DMS 273 (cell line): ENCODE data around the gene DYNC2I2.
"Not testable (repeated sequence)": the region's sequence is repeated elsewhere in the genome, so short reads cannot be mapped to it uniquely, and the experiment has no call there.

ENCODE experiments used
- DNase-seq: peaks from one replicate; lab custom pipeline; 2025; ENCODE audit not compliant: unreplicated experiment; lab: John Stamatoyannopoulos, UW

DYNC2I2 gene

DNA sequence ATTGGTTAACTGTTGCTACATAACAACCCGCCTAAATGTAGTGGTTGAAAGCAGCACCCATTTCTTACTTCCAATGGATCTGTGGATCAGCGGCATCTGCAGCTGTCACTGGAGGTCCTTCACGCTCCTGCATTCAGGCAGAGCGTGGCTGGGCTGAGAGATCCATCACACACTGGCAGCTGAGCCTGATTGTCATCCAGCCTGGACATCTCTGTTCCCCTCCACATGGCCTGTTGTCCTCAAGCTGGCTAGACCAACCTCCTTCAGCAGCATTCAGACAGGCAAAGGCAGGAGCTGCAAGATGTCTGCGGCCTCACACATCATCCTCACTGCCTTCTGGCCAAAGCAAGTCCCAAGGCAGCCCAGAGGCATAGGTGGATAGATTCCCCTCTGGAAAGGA, 36.9 kb downstream of the DYNC2I2 start:
- no peak for DNase-seq

DNA sequence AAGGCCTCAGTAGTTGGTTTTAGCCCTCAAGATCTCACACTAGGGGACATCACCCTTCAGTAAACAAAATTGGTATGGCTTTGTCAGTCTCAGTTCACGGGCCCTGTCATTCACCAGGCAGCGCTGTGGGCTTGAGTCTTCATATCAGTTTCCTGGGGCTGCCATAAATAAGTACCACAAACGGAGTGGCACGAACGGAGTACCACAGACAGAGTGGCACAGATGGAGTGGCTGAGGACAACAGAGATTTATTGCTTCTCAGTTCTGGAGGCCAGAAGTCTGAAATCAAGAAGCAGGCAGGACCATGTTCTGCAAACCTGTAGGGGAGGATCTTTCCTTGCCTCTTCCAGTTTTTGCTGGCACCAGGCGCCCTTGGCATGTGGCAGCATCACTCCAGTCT, 37.5 kb downstream of the DYNC2I2 start:
- DNase-seq, result no peak

DNA sequence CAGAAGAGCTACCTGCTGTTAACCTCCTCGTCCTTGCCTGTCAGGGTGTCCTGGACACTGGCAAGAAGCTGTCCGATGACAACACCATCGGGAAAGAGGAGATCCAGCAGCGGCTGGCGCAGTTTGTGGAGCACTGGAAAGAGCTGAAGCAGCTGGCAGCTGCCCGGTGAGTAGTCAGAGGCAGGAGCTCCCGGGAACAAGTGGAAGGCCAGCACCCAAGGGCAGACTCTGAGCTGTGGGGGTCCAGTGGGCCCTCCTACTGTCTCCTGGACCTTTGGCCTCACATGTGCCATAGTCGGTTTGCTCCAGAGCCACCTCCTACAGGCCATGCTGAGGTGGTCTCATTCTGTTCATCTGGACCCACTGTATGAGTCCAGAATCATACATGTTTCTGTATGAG, 38.7 kb downstream of the DYNC2I2 start:
- DNase-seq, result no peak

DNA sequence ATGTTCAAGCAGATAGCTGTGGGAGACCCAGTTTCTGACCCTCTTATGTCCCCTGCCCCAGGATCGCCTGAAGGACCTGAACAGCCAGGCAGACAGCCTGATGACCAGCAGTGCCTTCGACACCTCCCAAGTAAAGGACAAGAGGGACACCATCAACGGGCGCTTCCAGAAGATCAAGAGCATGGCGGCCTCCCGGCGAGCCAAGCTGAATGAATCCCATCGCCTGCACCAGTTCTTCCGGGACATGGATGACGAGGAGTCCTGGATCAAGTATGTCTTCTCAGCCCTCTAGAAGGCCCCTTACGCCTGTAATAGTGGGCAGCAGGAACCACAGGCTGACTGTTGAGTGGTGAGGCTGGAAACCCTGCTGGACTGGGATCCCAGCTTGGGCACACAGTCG, 41.1 kb downstream of the DYNC2I2 start:
- DNase-seq, result no peak

DNA sequence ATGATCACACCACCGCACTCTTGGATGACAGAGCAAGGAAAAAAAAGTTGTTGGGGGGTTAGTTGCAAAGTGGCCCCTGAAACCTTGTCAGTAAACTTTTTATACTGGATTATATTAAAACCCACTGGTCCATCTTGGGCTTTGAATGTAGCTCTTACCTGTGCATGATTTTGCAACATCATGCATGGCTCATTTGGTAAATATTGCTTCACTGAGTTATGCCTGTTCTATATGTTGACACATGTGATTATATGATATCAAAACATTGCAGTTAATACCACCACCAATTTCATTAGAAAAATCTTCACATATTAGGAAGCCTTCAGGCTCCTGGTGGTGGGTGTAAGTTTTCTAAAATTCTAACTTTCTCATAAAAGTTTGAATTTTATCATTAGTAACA, 41.9 kb downstream of the DYNC2I2 start:
- DNase-seq, result no peak

DNA sequence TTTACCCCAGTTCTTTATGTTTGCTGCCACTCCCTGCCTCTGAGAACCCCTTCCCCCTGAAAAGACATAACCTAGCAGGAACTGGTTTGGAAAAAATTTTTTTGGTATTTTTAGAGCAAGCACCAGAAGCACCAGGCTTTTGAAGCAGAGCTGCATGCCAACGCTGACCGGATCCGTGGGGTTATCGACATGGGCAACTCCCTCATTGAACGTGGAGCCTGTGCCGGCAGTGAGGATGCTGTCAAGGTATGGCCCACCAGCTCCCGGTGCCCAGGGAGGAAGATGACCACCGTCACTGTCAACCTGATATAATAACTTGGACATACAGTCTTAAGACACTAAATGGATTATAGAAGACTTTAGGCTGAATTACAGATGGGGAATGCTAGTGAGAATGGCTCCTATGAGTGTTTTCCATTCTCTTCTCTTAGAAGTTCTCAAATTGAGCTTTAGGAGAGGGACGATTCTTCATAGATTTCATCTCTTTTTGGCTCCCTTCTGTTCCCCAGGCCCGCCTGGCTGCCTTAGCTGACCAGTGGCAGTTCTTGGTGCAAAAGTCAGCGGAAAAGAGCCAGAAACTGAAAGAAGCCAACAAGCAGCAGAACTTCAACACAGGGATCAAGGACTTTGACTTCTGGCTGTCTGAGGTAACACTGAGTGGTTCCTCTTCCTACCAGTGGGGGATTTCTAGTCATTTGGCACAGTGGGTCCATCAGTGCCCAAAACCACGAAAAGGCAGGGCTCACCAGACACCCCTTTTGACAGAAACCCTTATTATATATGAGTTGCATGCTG, 44.9 kb downstream of the DYNC2I2 start:
- DNase-seq, result no peak

DNA sequence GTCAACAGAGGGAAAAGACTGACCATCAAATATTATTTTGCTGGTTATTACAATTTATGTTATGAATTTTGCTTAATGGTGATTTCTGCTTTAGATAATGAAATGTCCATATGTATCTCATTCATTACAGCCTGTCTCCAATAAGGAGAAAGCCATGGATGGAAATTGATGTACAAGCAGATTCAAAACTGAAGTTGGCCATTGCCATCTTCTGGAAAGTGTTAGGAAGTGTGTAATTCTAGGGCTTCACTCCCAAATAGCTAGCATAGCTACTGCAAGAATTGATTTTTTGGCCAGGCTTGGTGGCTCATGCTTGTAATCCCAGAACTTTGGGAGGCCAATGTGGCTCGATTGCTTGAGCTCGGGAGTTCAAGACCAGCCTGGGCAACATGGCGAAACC, 45.8 kb downstream of the DYNC2I2 start:
- no peak for DNase-seq

DNA sequence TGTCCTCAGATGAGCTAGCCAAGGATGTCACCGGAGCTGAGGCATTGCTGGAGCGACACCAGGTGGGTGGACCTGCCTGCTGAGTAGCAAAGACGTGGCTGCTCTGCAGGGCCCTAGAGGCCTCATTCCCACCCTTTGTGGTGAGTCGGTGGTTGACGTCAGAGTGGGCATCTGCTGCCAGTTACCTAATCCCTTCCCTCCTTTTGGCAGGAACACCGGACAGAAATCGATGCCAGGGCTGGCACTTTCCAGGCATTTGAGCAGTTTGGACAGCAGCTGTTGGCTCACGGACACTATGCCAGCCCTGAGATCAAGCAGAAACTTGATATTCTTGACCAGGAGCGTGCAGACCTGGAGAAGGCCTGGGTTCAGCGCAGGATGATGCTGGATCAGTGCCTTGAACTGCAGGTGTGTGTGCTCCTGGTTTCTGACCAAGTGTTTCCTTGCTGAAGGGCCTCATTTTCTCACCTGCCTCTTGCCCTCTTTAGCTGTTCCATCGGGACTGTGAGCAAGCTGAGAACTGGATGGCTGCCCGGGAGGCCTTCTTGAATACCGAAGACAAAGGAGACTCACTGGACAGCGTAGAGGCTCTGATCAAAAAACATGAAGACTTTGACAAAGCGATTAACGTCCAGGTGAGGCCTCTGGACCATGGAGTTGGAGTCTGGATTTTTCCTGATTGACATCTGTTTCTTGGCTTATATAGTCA, 48.9 kb downstream of the DYNC2I2 start:
- DNase-seq, result peak; percentile 95

DNA sequence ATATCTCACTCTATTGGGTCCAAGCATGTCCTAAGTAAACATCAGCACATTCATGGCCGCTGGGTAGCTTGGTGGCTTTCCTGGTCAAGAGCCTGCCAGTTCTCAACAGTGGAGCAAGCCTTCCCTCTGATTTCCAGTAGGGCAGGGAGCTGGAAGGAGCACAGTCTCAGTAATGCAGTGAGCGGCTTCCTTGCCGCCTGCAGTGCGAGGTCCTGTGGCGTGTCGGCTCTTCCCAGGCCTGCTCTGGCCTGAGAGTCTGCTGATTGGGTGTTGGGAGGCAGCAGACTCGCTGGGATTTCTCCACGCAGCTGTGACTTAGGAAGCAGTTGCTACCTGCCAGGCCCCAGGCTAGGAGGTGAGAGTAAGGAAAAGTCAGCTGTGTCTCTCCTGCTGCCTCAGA, 53.0 kb downstream of the DYNC2I2 start:
- DNase-seq, result no peak

DNA sequence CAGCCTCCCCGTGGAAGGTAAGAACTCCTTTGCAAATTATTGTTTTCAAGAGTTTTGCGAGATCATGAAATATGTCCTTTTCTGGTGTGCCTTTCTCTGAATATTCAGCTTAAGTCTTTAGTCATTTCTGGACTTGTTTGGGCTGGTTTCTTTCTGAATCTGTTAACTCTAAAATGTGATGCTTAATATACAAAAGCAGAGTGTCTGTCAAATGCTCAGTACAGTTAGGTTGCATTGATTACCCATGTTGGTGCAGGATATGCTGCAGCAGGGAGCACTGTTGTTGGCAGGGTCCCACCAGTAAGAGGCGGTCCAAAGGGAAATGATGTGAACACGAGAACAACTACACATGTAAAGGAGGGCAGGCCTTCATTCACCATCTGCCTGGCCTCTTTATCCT, 56.5 kb downstream of the DYNC2I2 start:
- DNase-seq, result no peak

DNA sequence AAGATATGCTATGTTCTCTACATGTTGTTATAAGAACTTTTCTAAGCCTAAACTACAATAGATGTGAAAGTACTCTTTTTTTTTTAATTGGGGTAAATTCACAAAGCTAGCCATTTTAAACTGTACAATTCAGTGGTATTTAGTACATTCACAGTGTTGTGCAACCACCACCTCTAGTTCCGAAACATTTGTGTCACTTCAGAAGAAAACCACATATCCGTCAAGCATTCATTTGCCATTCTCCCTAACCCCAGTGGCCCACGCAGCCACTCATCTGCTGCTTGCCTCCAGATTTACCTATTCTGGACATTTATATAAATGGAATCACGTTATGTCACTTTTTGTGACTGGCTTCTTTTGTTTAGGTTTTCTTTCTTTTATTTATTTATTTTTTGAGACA, 61.2 kb downstream of the DYNC2I2 start:
- DNase-seq, result no peak

DNA sequence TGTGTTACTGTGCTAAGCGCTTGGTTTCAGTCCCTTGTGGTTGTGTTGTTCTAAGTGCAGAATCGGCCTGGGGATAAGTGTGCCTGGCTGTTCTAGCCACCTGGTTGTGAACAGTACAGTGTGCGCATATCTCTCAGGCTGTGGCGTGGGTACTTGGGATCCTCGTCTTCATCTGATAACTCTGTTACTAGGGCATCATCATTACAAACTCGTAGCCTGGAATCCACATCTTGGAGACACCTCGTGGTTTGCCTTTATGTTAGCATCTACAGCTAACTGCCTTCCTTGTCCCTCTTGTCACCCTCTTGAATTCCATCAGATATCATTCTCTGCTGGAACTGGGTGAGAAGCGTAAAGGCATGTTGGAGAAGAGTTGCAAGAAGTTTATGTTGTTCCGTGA, 62.8 kb downstream of the DYNC2I2 start:
- DNase-seq, result no peak

DNA sequence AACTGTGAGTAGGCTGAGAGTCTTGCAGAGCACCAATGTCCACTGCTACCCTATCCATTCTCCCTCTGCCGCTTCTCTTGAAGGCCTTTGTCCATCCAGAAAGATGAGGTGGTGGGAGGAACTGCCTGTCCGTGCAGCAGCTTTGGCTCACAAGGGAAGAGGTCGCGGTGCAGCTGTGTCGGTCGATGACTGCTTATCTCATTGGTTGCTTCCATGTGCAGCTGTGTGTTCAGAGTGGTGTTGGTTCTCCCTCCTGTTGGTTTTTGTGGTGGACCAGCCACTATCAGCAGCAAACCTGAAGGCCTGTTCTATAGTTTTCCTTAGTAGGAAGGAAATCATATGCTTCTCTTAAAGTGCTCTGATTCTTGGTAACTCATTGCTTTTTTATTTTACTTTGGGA, 63.6 kb downstream of the DYNC2I2 start:
- DNase-seq, result no peak

DNA sequence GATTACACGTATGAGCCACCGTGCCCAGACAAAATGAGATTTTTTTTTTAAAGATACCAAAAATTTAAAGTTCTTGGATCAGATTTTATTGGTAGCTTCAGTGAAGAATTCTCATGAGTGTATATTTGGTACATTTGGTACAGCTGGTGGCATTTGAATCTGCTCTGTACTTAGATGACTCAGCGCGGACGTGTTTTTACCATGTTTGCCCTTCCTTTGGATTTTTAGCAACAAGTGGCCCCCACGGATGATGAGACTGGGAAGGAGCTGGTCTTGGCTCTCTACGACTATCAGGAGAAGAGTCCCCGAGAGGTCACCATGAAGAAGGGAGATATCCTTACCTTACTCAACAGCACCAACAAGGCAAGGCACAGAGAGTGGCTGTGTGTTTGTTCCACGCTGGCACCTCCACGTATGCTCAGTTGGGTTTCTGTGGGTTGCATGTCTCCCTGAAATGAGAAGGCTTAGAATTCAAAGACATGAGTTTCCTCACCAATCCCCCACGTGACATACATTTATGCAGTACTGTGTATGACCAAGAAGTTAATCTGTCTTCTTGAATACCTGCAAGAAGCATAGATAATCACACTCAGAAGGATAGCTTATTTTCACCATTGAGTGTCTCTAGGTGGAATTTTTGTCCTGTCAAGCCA, 67.9 kb downstream of the DYNC2I2 start:
- no peak for DNase-seq

DNA sequence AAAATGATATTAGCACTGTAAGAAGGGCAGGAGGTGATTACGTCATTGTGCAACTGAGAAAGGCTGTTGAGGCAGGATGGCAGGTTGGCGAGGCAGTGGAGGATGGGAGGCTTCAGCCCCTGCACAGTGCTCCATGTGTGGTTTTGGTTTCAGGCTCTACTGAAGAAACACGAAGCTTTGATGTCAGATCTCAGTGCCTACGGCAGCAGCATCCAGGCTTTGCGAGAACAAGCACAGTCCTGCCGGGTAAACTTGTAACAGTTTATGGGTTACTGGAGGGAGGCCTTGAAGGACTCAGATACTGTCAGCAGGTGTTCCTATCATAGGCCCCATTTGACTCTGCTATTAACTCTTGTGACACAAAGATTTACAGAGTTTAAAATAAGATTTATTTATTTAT, 69.2 kb downstream of the DYNC2I2 start:
- DNase-seq, result no peak

DNA sequence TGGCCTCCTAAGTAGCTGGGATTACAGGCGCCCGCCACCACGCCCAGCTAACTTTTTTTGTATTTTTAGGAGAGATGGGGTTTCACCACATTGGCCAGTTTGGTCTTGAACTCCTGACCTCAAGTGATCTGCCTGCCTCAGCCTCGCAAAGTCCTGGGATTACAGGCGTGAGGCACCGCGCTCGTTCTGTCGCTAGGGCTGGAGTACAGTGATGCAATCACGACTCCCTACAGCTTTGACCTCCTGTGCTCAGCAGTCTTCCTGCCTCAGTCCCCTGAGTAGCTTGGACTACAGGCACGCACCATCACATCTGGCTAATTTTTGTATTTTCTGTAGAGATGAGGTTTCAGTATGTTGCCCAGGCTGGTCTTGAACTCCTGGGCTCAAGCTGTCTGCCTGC, 69.7 kb downstream of the DYNC2I2 start:
- DNase-seq, result not testable (repeated sequence)

DNA sequence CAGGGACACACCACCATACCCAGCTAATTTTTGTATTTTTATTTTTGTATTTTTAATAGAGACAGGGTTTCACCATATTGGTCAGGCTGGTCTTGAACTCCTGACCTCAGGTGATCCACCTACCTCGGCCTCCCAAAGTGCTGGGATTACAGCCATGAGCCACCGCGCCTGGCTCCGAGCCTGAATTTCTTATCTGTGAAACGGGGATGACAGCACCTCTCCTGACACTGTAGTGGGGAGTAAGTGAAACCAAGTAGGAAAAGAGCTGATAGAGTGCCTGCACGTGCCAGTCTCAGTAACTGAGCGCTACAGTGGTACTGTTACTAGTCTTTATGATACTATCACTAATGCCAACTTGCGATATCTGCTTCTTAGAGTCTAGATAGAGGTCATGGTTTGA, 71.5 kb downstream of the DYNC2I2 start:
- DNase-seq, result not testable (repeated sequence)
